Right lobe of liver (tissue), 4 donors: Measurements from ENCODE around the gene TBCCD1.

Experiments used
- CTCF ChIP-seq, 4 donors: fragments of 200-600 bp in 3 of 4; fragments of 450-650 bp in 1 of 4; IDR thresholded peaks; one replicate each; pipeline versions ENCODE4 v1.5.1 to v1.8.0; 2016 to 2022; ENCODE audit warnings: antibody characterized with exemption in 4 of 4, mild to moderate bottlenecking in 2 of 4
- POLR2A ChIP-seq: fragments of 450-650 bp; IDR thresholded peaks from one replicate; pipeline ENCODE4 v1.6.1; 2017; ENCODE audit warnings: antibody characterized with exemption, mild to moderate bottlenecking
- donor health status: DM: no; HTN: no; CAD: no.
- donor health status: DM: no; HTN: no; CAD: no.
- donor health status: DM: no; HTN: yes; CAD: no.

GRCh38 chr3:186616299-186616617 lies 49.1 kb upstream of the TBCCD1 start:
- TF ChIP-seq CTCF (IDR thresholded peaks at IDR 0.05) (no peak), POLR2A (no peak)
